HG02970 (cell line): ENCODE results near the gene PAFAH1B1.
"Not testable (repeated sequence)": the region's sequence is repeated elsewhere in the genome, so short reads cannot be mapped to it uniquely, and the experiment has no call there.

Experiments used
- ATAC-seq: cut with Tn5 transposase; IDR thresholded peaks from one replicate; pipeline ENCODE4 v1.9.1; 2021; ENCODE audit warnings: mild to moderate bottlenecking, moderate library complexity, moderate number of reproducible peaks; ENCODE audit not compliant: unreplicated experiment, low FRiP score

The PAFAH1B1 gene

DNA sequence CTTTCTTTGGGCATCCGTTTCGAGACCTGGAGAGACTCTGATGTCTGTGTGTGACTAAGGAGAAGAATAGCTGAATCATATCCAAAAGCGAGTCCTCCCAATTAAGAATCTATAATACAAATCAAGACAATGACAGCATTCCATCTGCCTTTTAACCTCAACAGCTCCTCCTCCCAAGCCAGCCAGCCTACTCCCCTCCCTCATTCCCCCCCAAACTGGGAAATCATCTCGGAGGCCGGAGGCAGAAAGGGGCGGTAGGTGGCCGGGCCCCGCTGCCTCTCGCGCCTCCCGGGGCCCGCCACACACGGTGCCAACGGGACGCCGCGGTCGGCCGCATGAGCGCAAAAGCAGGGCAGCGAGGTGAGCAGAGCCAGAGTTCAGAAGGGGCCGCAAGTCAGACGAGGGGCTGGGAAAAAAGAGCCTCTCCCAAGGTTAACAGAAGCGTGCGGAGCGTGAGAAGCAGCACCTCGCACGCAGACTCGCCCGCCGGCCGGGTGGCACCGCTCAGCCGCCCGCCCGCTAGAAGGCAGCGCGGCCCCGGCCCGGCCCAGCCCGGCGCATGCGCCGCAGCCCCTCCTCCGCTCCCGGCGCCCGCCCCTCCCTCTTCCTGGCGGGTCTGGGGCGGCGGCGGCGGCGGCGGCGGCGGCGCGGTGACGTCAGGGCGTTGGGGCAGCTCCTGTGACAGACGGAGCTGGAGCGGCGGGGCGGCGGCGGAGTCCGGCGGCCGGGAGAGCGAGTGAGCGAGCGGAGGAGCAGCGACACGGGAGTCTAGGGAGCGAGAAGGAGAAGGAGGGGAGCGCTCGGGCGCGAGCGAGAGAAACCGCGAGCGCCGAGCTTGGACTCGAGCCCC is at the start of gene PAFAH1B1:
TSS of gene PAFAH1B1 (plus strand) at position 684 of the 850 bp plus-strand sequence. CDS start 44,635 bp downstream, outside the sequence.
- ATAC-seq, result peak; percentile 84

DNA sequence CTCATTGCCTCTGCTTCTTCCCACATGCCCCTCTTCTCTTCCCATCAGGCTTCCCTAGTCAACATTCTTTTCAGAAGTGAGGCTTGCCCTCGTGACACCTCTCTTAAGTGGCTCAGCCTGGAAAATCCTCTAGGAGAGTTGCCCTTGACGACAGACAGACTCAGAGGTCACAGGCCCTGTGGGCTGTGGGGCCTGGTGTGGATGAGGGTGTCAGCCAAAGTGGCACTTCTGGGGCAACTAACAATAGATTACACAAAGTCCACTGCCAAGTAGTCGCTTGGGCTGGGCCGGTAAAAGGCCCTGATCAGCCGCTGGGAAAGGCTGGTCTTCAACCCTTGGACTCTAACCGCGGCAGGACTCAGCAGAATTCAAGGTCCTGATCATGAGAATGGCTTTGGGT is 48.1 kb upstream of the PAFAH1B1 start:
- ATAC-seq, result no peak

DNA sequence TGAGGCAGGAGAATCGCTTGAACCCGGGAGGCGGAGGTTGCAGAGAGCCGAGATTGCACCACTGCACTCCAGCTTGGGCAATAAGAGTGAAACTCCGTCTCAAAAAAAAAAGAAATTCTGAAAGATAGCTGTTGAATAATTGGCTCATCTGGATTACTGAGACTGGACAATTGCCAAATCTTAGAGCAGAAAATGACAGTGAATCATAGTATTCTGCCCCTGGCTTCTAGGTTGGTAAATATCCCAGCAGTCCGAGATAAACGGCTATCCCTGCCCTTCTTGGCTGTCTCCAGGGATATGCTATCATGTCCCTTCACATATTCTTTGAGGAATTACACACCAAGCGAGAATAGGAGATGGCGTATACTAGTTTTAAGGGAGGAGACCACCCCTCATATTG is 46.3 kb upstream of the PAFAH1B1 start:
- no peak for ATAC-seq

DNA sequence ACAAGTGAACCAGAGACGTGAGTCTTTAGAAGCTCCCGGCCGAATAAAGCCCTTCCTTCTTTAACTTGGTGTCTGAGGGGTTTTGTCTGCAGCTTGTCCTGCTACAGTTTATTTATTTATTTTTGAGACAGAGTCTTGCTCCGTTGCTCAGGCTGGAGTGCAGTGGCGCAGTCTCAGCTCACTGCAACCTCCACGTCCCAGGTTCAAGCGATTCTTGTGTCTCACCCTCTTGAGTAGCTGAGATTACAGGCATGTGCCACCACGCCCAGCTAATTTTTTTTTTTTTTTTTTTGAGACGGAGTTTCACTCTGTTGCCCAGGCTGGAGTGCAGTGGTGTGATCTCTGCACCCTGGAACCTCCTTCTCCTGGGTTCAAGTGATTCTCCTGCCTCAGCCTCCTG is 45.4 kb upstream of the PAFAH1B1 start:
- ATAC-seq, result not testable (repeated sequence)

- no peak for ATAC-seq
These were observed 43.9 kb upstream of the PAFAH1B1 start for GRCh38 chr17:2549392-2550211.

DNA sequence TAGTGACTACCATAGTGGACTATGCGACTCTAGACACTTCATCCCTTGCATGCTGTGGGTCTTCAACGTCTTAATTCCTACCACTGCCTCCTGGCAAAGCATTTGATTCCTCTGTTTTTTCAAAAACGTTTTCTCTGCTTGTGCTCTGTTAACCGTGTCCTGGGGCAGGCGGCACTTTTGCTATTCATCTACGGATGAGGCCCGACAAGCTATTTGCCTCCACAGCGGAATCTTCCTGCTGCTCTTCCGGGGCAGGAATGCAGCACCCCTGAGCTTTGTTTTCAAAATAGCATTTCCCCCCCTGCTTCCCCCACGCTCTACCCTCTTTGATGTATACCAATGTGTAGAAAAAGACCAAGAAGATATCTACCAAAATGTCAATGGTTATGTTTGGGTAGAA is 42.0 kb upstream of the PAFAH1B1 start:
- ATAC-seq, result no peak

GRCh38 chr17:2551928-2552327 is 41.5 kb upstream of the PAFAH1B1 start:
- no peak for ATAC-seq

DNA sequence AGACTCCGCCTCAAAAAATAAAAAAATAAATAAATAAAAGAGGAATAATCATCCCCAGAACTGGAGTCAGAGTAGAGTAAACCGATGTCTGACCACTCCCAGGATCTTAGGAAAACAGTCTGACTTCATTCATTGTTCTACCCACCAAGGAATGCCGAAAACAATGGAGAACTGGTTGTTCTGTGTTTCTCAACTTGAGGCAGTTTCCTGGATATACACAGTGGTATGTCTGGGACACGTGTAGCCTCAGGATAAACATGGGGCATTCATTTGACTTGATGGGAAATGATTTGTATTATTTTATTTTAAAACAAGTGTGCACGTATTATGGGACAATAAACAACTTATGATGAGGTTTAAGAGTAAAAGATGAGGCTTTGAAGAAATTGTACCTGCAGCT is 32.8 kb upstream of the PAFAH1B1 start:
- no peak for ATAC-seq

GRCh38 chr17:2562162-2562858 is 31.1 kb upstream of the PAFAH1B1 start:
- no peak for ATAC-seq

GRCh38 chr17:2563061-2563460 is 30.4 kb upstream of the PAFAH1B1 start:
- no peak for ATAC-seq

DNA sequence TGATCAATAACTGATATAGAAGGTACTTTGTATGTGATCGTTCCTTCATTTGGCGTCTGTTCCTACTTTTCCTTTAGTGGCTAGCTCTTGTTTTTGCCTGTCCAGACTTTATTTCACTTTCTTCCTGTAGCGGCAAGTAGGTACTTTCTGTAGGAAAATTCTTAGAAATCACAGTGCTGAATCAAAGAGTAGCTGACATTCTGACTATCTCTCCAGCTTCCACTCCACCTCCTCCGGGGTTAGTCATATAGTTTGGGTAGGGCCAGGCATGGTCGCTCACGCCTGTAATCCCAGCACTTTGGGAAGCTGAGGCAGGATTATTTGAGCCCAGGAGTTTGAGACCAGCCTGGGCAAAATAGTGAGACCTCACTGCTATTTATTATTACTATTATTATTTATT is 29.9 kb upstream of the PAFAH1B1 start:
- no peak for ATAC-seq

DNA sequence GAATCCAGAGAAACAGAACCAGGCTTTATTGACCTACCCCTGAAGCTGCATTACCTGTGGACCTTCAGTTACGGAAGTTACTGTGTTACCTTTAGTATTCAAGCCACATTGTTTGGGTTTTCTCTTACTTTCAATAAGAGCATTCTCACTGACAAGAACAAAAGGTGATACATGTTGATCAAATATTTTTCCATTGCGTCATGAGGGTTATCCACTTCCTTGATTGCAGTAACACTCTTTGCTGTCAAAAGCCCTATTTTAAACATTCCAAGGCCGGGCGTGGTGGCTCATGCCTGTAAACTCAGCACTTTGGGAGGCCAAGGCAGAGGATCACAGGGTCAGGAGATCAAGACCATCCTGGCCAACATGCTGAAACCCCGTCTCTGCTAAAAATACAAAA is 28.6 kb upstream of the PAFAH1B1 start:
- ATAC-seq, result no peak

DNA sequence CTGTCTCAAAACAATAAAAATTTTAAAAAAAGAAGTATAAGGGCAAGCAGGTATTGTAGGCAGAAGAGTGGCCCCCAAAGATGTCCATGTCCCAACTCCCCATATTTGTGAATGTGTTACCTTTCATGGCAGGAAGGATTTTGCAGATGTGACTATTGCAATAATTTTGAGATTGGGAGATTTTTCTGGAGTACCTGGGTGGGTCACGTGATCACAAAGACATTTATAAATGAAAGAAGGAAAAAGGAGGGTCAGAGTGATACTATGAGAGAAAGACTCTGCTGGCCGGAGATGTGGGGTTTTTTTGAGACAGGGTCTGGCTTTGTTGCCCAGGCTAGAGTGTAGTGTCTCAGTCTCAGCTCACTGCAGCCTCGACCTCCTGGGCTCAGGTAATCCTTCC is 27.4 kb upstream of the PAFAH1B1 start:
- no peak for ATAC-seq

- ATAC-seq, result peak; percentile 56
These were observed 21.7 kb upstream of the PAFAH1B1 start for GRCh38 chr17:2571523-2572303.

GRCh38 chr17:2572304-2572609 is 21.2 kb upstream of the PAFAH1B1 start:
- ATAC-seq, result peak; percentile 34

- no peak for ATAC-seq
These were observed 13.3 kb upstream of the PAFAH1B1 start for GRCh38 chr17:2580151-2580550.

DNA sequence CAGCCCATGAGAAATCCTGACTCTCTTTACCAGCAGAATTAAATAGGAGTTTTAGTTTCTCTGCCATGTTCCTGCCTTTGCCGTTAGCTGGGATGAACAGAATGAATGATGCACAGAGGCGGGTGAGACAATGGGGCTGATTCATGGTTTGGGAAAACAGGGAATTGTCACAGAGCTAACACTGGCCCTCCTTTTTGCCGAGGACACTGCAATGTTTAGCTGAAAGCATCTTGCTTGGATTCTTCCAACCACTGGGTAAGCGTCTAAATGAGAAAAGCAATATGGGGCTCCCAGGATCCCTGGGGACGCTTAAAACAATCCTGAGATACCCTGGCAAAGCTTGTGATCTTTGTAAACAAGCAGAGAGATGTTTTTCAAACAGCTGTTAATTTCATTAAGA is 12.8 kb upstream of the PAFAH1B1 start:
- ATAC-seq, result no peak

GRCh38 chr17:2582493-2582892 is 11.0 kb upstream of the PAFAH1B1 start:
- ATAC-seq, result no peak

GRCh38 chr17:2591040-2591640 is 2.3 kb upstream of the PAFAH1B1 start:
- no peak for ATAC-seq
